HCT116 (cell line): ENCODE results near the gene EPHA6. TPM values are rescaled to one million over a fixed set of nuclear protein-coding genes. Genes with fewer than 3 reads are reported as not detected.

Source experiments
- ATAC-seq: fragments of 200-7000 bp; cut with Tn5 transposase; 2 replicates; pipeline ENCODE4 v1.9.1; 2020; ENCODE audit warnings: mild to moderate bottlenecking, moderate library complexity
- BruUV-seq: library from RNA; stranded (reverse); fragments of 400-500 nt; replicated peaks from 2 replicates; lab custom pipeline; 2021; lab: Mats Ljungman, UMichigan
- CTCF ChIA-PET: fragments of 300-600 bp; sonication (Branson Sonifier 250); formaldehyde crosslinking; loops from one replicate; lab custom pipeline; 2021; ENCODE audit warnings: antibody characterized with exemption; lab: Charles Lee
- POLR2A ChIA-PET: fragments of 300-600, 350-600 bp; sonication (Branson Sonifier 250); formaldehyde crosslinking; loops from one replicate; lab custom pipeline; 2021; ENCODE audit warnings: antibody characterized with exemption; lab: Charles Lee
- RAD21 ChIA-PET, 2 experiments: fragments of 300-600 bp; sonication (Branson Sonifier 250); formaldehyde crosslinking; loops; one replicate each; lab custom pipeline; 2023; ENCODE audit warnings: low total read pairs in 2 of 2; ENCODE audit not compliant: uncharacterized antibody in 2 of 2, unreplicated experiment in 2 of 2, low non-redundant PET in 1 of 2; lab: Charles Lee
- DNase-seq: peaks from one replicate; pipeline ENCODE4 v3.0.0-alpha.2; 2010; ENCODE audit warnings: low read depth, low spot score
- H2AFZ ChIP-seq: fragments of 200-600 bp; shearing (Covaris generic), sonication (generic); 2 replicates; pipeline ENCODE4 v1.6.1; 2017; ENCODE audit warnings: low read depth, mixed run types, mixed read lengths, antibody characterized with exemption, low read length; ENCODE audit not compliant: poor library complexity, severe bottlenecking
- H3K27ac ChIP-seq: 2 replicates; pipeline ENCODE4 v1.5.1; 2012; ENCODE audit warnings: low read depth, low read length
- H3K27me3 ChIP-seq: fragments of 200-600 bp; sonication (generic); 2 replicates; pipeline ENCODE4 v1.6.1; 2016; ENCODE audit warnings: mixed run types, low read length, mixed read lengths; ENCODE audit not compliant: insufficient read depth
- H3K36me3 ChIP-seq, 2 experiments: fragments of 200-500 bp in 1 of 2; fragments of 200-600 bp in 1 of 2; sonication (Bioruptor generic) in 1 of 2; sonication (generic) in 1 of 2; 2 replicates each; pipeline versions ENCODE4 v1.5.1 to v1.6.1; 2014 to 2016; ENCODE audit warnings: low read length in 2 of 2, inconsistent platforms in 1 of 2, mixed read lengths in 1 of 2, mixed run types in 1 of 2; ENCODE audit not compliant: insufficient read depth in 2 of 2, control insufficient read depth in 1 of 2
- H3K4me1 ChIP-seq, 2 experiments: fragments of 200-600 bp in 1 of 2; sonication (generic) in 1 of 2; 2 replicates each; pipeline versions ENCODE4 v1.5.1 to v1.6.1; 2012 to 2017; ENCODE audit warnings: low read length in 2 of 2, inconsistent platforms in 1 of 2, mild to moderate bottlenecking in 1 of 2, mixed read lengths in 1 of 2, mixed run types in 1 of 2, moderate library complexity in 1 of 2; ENCODE audit not compliant: insufficient read depth in 2 of 2, control insufficient read depth in 1 of 2
- H3K4me2 ChIP-seq: fragments of 200-600 bp; sonication (generic); 2 replicates; pipeline ENCODE4 v1.6.1; 2017; ENCODE audit warnings: mixed run types, low read length, mixed read lengths
- H3K4me3 ChIP-seq, 2 experiments: fragments of 200-600 bp in 1 of 2; sonication (generic) in 1 of 2; replicated peaks in 1 of 2; 2 replicates each; pipeline ENCODE4 v1.5.1; 2011 to 2016; ENCODE audit warnings: low read length in 2 of 2, control low read depth in 1 of 2, low read depth in 1 of 2, mild to moderate bottlenecking in 1 of 2, mixed read lengths in 1 of 2, mixed run types in 1 of 2
- H3K79me2 ChIP-seq: fragments of 200-600 bp; sonication (generic); 2 replicates; pipeline ENCODE4 v1.6.1; 2017; ENCODE audit warnings: mild to moderate bottlenecking, mixed run types, low read length, moderate library complexity, mixed read lengths; ENCODE audit not compliant: insufficient read depth
- H3K9ac ChIP-seq: fragments of 200-600 bp; sonication (generic); 2 replicates; pipeline ENCODE4 v1.6.1; 2016; ENCODE audit warnings: low read length, mixed read lengths
- H3K9me2 ChIP-seq: fragments of 200-600 bp; sonication (generic), shearing (Covaris generic); 2 replicates; pipeline ENCODE4 v1.6.1; 2017; ENCODE audit warnings: mixed run types, mild to moderate bottlenecking, moderate library complexity; ENCODE audit not compliant: insufficient read depth
- H3K9me3 ChIP-seq, 2 experiments: fragments of 200-500 bp in 1 of 2; fragments of 200-600 bp in 1 of 2; sonication (Bioruptor generic) in 1 of 2; sonication (generic) in 1 of 2; 2 replicates each; pipeline ENCODE4 v1.6.1; 2014 to 2017; ENCODE audit warnings: low read length in 2 of 2, mixed read lengths in 2 of 2, inconsistent platforms in 1 of 2, low read depth in 1 of 2, mild to moderate bottlenecking in 1 of 2, mixed run types in 1 of 2, moderate library complexity in 1 of 2; ENCODE audit not compliant: control insufficient read depth in 1 of 2, insufficient read depth in 1 of 2
- H4K20me1 ChIP-seq: fragments of 200-600 bp; sonication (generic), shearing (Covaris generic); 2 replicates; pipeline ENCODE4 v1.6.1; 2017; ENCODE audit warnings: mixed run types, mild to moderate bottlenecking, moderate library complexity; ENCODE audit not compliant: insufficient read depth
- CBX3 ChIP-seq: IDR thresholded peaks from 2 replicates; pipeline ENCODE4 v1.6.1; 2012; ENCODE audit warnings: low read depth
- CTCF ChIP-seq, 3 experiments: fragments of 200-600 bp in 1 of 3; sonication (generic) in 1 of 3; IDR thresholded peaks in 2 of 3; conservative IDR thresholded peaks in 1 of 3; 2 replicates each; pipeline ENCODE4 v1.5.1; 2012 to 2017; ENCODE audit warnings: low read depth in 2 of 3, low read length in 2 of 3, antibody characterized with exemption in 1 of 3, borderline replicate concordance in 1 of 3, control low read depth in 1 of 3, mild to moderate bottlenecking in 1 of 3, mixed read lengths in 1 of 3, mixed run types in 1 of 3, moderate library complexity in 1 of 3; ENCODE audit not compliant: insufficient read depth in 1 of 3
- ELF1 ChIP-seq: IDR thresholded peaks from 2 replicates; pipeline ENCODE4 v1.6.1; 2012; ENCODE audit warnings: low read depth, borderline replicate concordance
- EZH2 ChIP-seq: fragments of 200-600 bp; sonication (generic); IDR thresholded peaks from 2 replicates; pipeline ENCODE4 v1.6.1; 2017; ENCODE audit warnings: antibody characterized with exemption, mixed run types
- JUND ChIP-seq: IDR thresholded peaks from 2 replicates; pipeline ENCODE4 v1.6.1; 2012
- POLR2A ChIP-seq: IDR thresholded peaks from 2 replicates; pipeline ENCODE4 v1.7.0; 2011; ENCODE audit warnings: borderline replicate concordance; ENCODE audit not compliant: insufficient read depth, insufficient read length; ENCODE audit errors: extremely low read depth
- POLR2AphosphoS5 ChIP-seq: IDR thresholded peaks from 2 replicates; pipeline ENCODE4 v1.6.1; 2011; ENCODE audit warnings: mild to moderate bottlenecking, low read depth, low read length, moderate library complexity
- REST ChIP-seq: IDR thresholded peaks from 2 replicates; pipeline ENCODE4 v1.6.1; 2012; ENCODE audit warnings: low read depth
- SIN3A ChIP-seq: IDR thresholded peaks from 2 replicates; pipeline ENCODE4 v1.6.1; 2012; ENCODE audit warnings: low read depth
- SP1 ChIP-seq: IDR thresholded peaks from 2 replicates; pipeline ENCODE4 v1.6.1; 2012; ENCODE audit warnings: low read depth
- SRF ChIP-seq: IDR thresholded peaks from 2 replicates; pipeline ENCODE4 v1.6.1; 2012; ENCODE audit warnings: low read depth
- TCF7L2 ChIP-seq: IDR thresholded peaks from 2 replicates; pipeline ENCODE4 v1.7.0; 2011; ENCODE audit warnings: borderline replicate concordance, inconsistent platforms; ENCODE audit not compliant: insufficient read depth, insufficient read length; ENCODE audit errors: extremely low read depth
- YY1 ChIP-seq: IDR thresholded peaks from 2 replicates; pipeline ENCODE4 v1.6.1; 2011; ENCODE audit warnings: low read length, low read depth, moderate library complexity, mild to moderate bottlenecking; ENCODE audit not compliant: insufficient replicate concordance; ENCODE audit errors: extremely low read depth
- ZBTB33 ChIP-seq: IDR thresholded peaks from 2 replicates; pipeline ENCODE4 v1.6.1; 2011; ENCODE audit warnings: mild to moderate bottlenecking, low read length, moderate library complexity; ENCODE audit not compliant: insufficient replicate concordance; ENCODE audit errors: extremely low read depth
- intact Hi-C: fragments of 100-400 bp; cut with micrococcal nuclease; formaldehyde crosslinking; loops from 2 replicates; pipeline ENCODE4 v1.10.0; 2022
- total RNA-seq: library from RNA; stranded (reverse); gene quantifications from one replicate; pipeline ENCODE4 v1.2.1, GENCODE V29; 2021; ENCODE audit not compliant: unreplicated experiment

The EPHA6 gene
- total RNA-seq, 1 experiment from 2014 or later, result not detected

- TF ChIP-seq REST, result no peak
- TF ChIP-seq JUND, result no peak
- TF ChIP-seq SIN3A, result no peak
- TF ChIP-seq SRF, result no peak
- no peak for TF ChIP-seq EZH2
- no peak for TF ChIP-seq SP1
Measured at GRCh38 chr3:97686258-97686657, 871.9 kb downstream of the EPHA6 start (continued).

GRCh38 chr3:97687734-97688133, 873.3 kb downstream of the EPHA6 start:
- Histone ChIP-seq H3K79me2 (no peaks in the 10 kb centered on the region), H3K27me3 (no peaks in the 10 kb centered on the region), H4K20me1 (no peaks in the 10 kb centered on the region), H2AFZ (no peak overlapping the region), H3K4me1 (no peaks in the 10 kb centered on the region), H3K4me2 (no peak overlapping the region), H3K9ac (no peak overlapping the region), H3K36me3 (no peaks in the 10 kb centered on the region), H3K9me2 (no peaks in the 10 kb centered on the region), H3K4me3 (no peak overlapping the region), H3K27ac (no peak overlapping the region), H3K9me3 (no peaks in the 10 kb centered on the region)
- no TSS peak for BruUV-seq
- ChIA-PET RAD21 (no interaction called here), POLR2A (no interaction called here), CTCF (no interaction called here)
- intact Hi-C loops, result no loop called here
- ATAC-seq (no peak), DNase-seq (no peak)
- TF ChIP-seq SRF, result no peak
- no peak for TF ChIP-seq YY1
- TF ChIP-seq CTCF (IDR thresholded peaks at IDR 0.05 in 2 of 3, conservative IDR thresholded peaks at IDR 0.05 in 1 of 3; ENCODE audit: borderline replicate concordance in 1 of 3, insufficient read depth in 1 of 3, low read depth in 2 of 3, low read length in 2 of 3), result no peak
- no peak for TF ChIP-seq REST
- no peak for TF ChIP-seq POLR2A
- no peak for TF ChIP-seq ZBTB33
- no peak for TF ChIP-seq CBX3
- TF ChIP-seq TCF7L2, result no peak
- TF ChIP-seq POLR2AphosphoS5, result no peak
- no peak for TF ChIP-seq ELF1
